Keratinocyte (primary cell): Measurements from ENCODE around the gene YY1.

Source experiments
- CTCF ChIP-seq, 3 experiments: IDR thresholded peaks in 1 of 3; conservative IDR thresholded peaks in 1 of 3; optimal IDR thresholded peaks in 1 of 3; 2 replicates in 2 of 3; 3 replicates in 1 of 3; pipeline versions ENCODE3 to v1.5.1; 2011; ENCODE audit warnings: low read length in 3 of 3, mild to moderate bottlenecking in 3 of 3, moderate library complexity in 2 of 3, control low read depth in 1 of 3, inconsistent platforms in 1 of 3; ENCODE audit not compliant: insufficient read depth in 2 of 3; ENCODE audit errors: extremely low read depth in 1 of 3
- EZH2 ChIP-seq: IDR thresholded peaks from one replicate; pipeline ENCODE4 v1.6.1; 2012; ENCODE audit warnings: inconsistent platforms, mild to moderate bottlenecking, low read length, moderate library complexity

- TF ChIP-seq EZH2 = no peak
- TF ChIP-seq CTCF (optimal IDR thresholded peaks at IDR 0.05 in 1 of 3, IDR thresholded peaks at IDR 0.05 in 1 of 3, conservative IDR thresholded peaks at IDR 0.05 in 1 of 3; ENCODE audit: extremely low read depth in 1 of 3, insufficient read depth in 2 of 3, low read length in 3 of 3) = no peak
Measured at GRCh38 chr14:100250732-100251465, 12.0 kb downstream of the YY1 start.
